Mucosa of descending colon (tissue), 3 donors: Measurements from ENCODE around the gene DUSP2. TPM values are rescaled to one million over a fixed set of nuclear protein-coding genes. Genes with fewer than 3 reads are reported as not detected.

Experiments
- ATAC-seq: fragments of 200-7000 bp; cut with Tn5 transposase; one replicate; pipeline ENCODE4 v1.9.1; 2020; ENCODE audit warnings: mild to moderate bottlenecking, moderate library complexity
- DNase-seq, 3 donors: peaks; one replicate each; pipeline ENCODE4 v3.0.0-alpha.2; 2020
- H3K36me3 ChIP-seq: fragments of 200-600 bp; one replicate; pipeline ENCODE4 v1.8.0; 2021; ENCODE audit warnings: low read depth, mild to moderate bottlenecking
- H3K4me1 ChIP-seq: fragments of 200-600 bp; one replicate; pipeline ENCODE4 v1.8.0; 2021; ENCODE audit warnings: low read depth, mild to moderate bottlenecking
- H3K4me3 ChIP-seq: fragments of 200-600 bp; one replicate; pipeline ENCODE4 v1.8.0; 2021; ENCODE audit warnings: mild to moderate bottlenecking
- H3K9me3 ChIP-seq: fragments of 200-600 bp; one replicate; pipeline ENCODE4 v1.8.0; 2021; ENCODE audit warnings: mild to moderate bottlenecking
- CTCF ChIP-seq: fragments of 200-600 bp; IDR thresholded peaks from one replicate; pipeline ENCODE4 v1.8.0; 2022; ENCODE audit warnings: antibody characterized with exemption, mild to moderate bottlenecking
- intact Hi-C, 2 donors: fragments of 100-400 bp; cut with DNase I in 1 of 2; cut with micrococcal nuclease in 1 of 2; formaldehyde crosslinking; loops; one replicate each; pipeline versions ENCODE4 v1.11.0 to v1.11.1; 2022; cut with DNase I, micrococcal nuclease
- total RNA-seq, 3 donors: library from RNA; stranded (reverse); fragmentation: NEBNext Ultra II Directional in 2 of 3; extraction: Animal tissue kit (Norgen Biotek cat#: 25700) in 2 of 3; gene quantifications; one replicate each; pipeline versions ENCODE4 v1.2.1 to v1.2.4, GENCODE V29; 2021 to 2023
- donor health status: DM: no; HTN: no; CAD: no; lungs with moderate emphysema.
- donor health status: DM: no; HTN: no; CAD: no.
- donor health status: DM: no; HTN: yes; CAD: no.

Gene DUSP2
- total RNA-seq, 3 donors from 2014 or later: 1.5 to 2.3 (median 1.6) TPM

GRCh38 chr2:96184989-96185388 lies 39.7 kb upstream of the DUSP2 start:
- DNase-seq (no peak), ATAC-seq (no peak)
- intact Hi-C loops: no loop called here
- Histone ChIP-seq H3K9me3 (no peaks in the 10 kb centered on the region), H3K36me3 (peaks cover 15% of the 10 kb centered on the region), H3K4me1 (no peaks in the 10 kb centered on the region), H3K4me3 (no peak overlapping the region)
- TF ChIP-seq CTCF: no peak

GRCh38 chr2:96184188-96184587 lies 38.9 kb upstream of the DUSP2 start:
- intact Hi-C loops: no loop called here
- DNase-seq: no peak
- ATAC-seq: no peak
- TF ChIP-seq CTCF: no peak
- Histone ChIP-seq H3K4me3 (no peak overlapping the region), H3K4me1 (no peaks in the 10 kb centered on the region), H3K36me3 (peaks cover 15% of the 10 kb centered on the region), H3K9me3 (no peaks in the 10 kb centered on the region)

GRCh38 chr2:96181529-96181928 lies 36.3 kb upstream of the DUSP2 start:
- DNase-seq: no peak

GRCh38 chr2:96180521-96180920 lies 35.3 kb upstream of the DUSP2 start:
- Histone ChIP-seq H3K4me1 (no peaks in the 10 kb centered on the region), H3K36me3 (peaks cover 2% of the 10 kb centered on the region), H3K9me3 (no peaks in the 10 kb centered on the region), H3K4me3 (no peak overlapping the region)
- TF ChIP-seq CTCF: no peak
- no peak for DNase-seq
- ATAC-seq: no peak
- intact Hi-C loops: no loop called here

More at GRCh38 chr2:96181529-96181928, 36.3 kb upstream of the DUSP2 start:
- intact Hi-C loops: no loop called here
- no peak overlapping the region for H3K4me3 ChIP-seq
- no peaks in the 10 kb centered on the region for H3K9me3 ChIP-seq
- no peak for TF ChIP-seq CTCF
- no peak for ATAC-seq
- H3K36me3 ChIP-seq: peaks cover 12% of the 10 kb centered on the region
- H3K4me1 ChIP-seq: no peaks in the 10 kb centered on the region

GRCh38 chr2:96180002-96180401 lies 34.8 kb upstream of the DUSP2 start:
- H3K4me1 ChIP-seq: no peaks in the 10 kb centered on the region
- no peak for TF ChIP-seq CTCF
- DNase-seq (no peak), ATAC-seq (no peak)
- intact Hi-C loops: no loop called here
- H3K36me3 ChIP-seq: no peaks in the 10 kb centered on the region
- H3K9me3 ChIP-seq: no peaks in the 10 kb centered on the region
- no peak overlapping the region for H3K4me3 ChIP-seq

- no peaks in the 10 kb centered on the region for H3K4me1 ChIP-seq
- DNase-seq (no peak), ATAC-seq (no peak)
- no peak overlapping the region for H3K4me3 ChIP-seq
- H3K36me3 ChIP-seq: no peaks in the 10 kb centered on the region
- H3K9me3 ChIP-seq: no peaks in the 10 kb centered on the region
- TF ChIP-seq CTCF: no peak
- intact Hi-C loops: no loop called here
These were observed 31.4 kb upstream of the DUSP2 start for GRCh38 chr2:96176661-96177060.
